ENCODE results near the gene PRKG1. TPM values are rescaled to one million over a fixed set of nuclear protein-coding genes. Genes with fewer than 3 reads are reported as not detected.
"Not testable (repeated sequence)": the region's sequence is repeated elsewhere in the genome, so short reads cannot be mapped to it uniquely, and the experiment has no call there.

The PRKG1 gene
- total and polyA plus RNA-seq, 2 donors (not counting 1 experiment from before 2014, with no cell fraction given) = not detected

DNA sequence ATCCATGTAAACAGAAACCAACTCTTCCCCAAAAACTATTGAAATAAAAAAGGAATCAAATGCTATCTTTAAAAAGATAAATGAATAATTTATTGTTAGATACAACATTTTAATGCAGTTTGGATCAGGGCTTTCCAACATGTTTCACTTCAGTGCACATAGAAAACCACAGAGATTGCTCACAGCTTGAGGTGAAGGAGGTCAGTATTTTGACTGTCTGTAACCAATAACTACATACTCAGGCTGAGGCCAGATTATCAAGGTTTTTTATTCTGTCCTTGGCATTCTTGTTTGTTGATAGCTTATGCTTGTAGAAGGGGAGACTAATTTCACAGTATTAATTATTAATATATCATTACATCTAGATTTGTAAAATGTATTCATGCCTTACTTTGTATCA, 195.5 kb downstream of the PRKG1 start:
- intact Hi-C loops (cut with micrococcal nuclease) = no loop called here
- Histone ChIP-seq H2AFZ (ENCODE audit: insufficient read depth, low read depth, low read length, poor library complexity, severe bottlenecking) (no peak overlapping the region), H3K36me3 (replicated peaks in 1 of 2; ENCODE audit: control extremely low read depth in 1 of 2, control insufficient read depth in 1 of 2, extremely low read depth in 1 of 2, insufficient read depth in 2 of 2, low read length in 1 of 2) (no peaks in the 10 kb centered on the region), H3K4me1 (ENCODE audit: control insufficient read depth in 2 of 2, insufficient read depth in 2 of 2, low read length in 2 of 2) (no peaks in the 10 kb centered on the region), H3K4me2 (replicated peaks; ENCODE audit: low read depth, low read length, poor library complexity, severe bottlenecking) (no peak overlapping the region), H3K4me3 (ENCODE audit: control extremely low read depth in 1 of 5, extremely low read depth in 1 of 5, insufficient read depth in 1 of 5, low read depth in 2 of 5, low read length in 4 of 5) (no peak overlapping the region), H3K9ac (ENCODE audit: low read length) (no peak overlapping the region), H3K9me3 (ENCODE audit: control extremely low read depth in 1 of 3, control insufficient read depth in 2 of 3, insufficient read depth in 1 of 3, low read length in 2 of 3) (no peaks in the 10 kb centered on the region), H3K27me3 (replicated peaks in 1 of 4; ENCODE audit: control extremely low read depth in 1 of 4, control insufficient read depth in 3 of 4, insufficient read depth in 4 of 4, low read length in 3 of 4) (no peaks in the 10 kb centered on the region), H3K27ac (ENCODE audit: low read length in 2 of 2) (no peak overlapping the region), H3K79me2 (ENCODE audit: control insufficient read depth, insufficient read depth, low read length) (no peaks in the 10 kb centered on the region), H4K20me1 (ENCODE audit: control insufficient read depth, insufficient read depth, low read length, poor library complexity, severe bottlenecking) (no peaks in the 10 kb centered on the region)
- no peaks in the 10 kb centered on the region for H3K27me3 Mint-ChIP-seq
- H3K4me3 Mint-ChIP-seq = no peak overlapping the region
- POLR2A ChIA-PET = no interaction called here
- DNase-seq (no peak), ATAC-seq (ENCODE audit: low read depth) (no peak)
- CTCF ChIA-PET = no interaction called here
- H3K9me3 Mint-ChIP-seq (ENCODE audit: insufficient read depth) = no peaks in the 10 kb centered on the region
- no peak overlapping the region for H3K27ac Mint-ChIP-seq
- H3K4me1 Mint-ChIP-seq = no peaks in the 10 kb centered on the region
- TF ChIP-seq, protein P1, sequence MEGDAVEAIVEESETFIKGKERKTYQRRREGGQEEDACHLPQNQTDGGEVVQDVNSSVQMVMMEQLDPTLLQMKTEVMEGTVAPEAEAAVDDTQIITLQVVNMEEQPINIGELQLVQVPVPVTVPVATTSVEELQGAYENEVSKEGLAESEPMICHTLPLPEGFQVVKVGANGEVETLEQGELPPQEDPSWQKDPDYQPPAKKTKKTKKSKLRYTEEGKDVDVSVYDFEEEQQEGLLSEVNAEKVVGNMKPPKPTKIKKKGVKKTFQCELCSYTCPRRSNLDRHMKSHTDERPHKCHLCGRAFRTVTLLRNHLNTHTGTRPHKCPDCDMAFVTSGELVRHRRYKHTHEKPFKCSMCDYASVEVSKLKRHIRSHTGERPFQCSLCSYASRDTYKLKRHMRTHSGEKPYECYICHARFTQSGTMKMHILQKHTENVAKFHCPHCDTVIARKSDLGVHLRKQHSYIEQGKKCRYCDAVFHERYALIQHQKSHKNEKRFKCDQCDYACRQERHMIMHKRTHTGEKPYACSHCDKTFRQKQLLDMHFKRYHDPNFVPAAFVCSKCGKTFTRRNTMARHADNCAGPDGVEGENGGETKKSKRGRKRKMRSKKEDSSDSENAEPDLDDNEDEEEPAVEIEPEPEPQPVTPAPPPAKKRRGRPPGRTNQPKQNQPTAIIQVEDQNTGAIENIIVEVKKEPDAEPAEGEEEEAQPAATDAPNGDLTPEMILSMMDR (IDR thresholded peaks at IDR 0.05) = no peak
- TF ChIP-seq EZH2 (IDR thresholded peaks at IDR 0.05; ENCODE audit: borderline replicate concordance, insufficient read depth, low read depth, low read length, poor library complexity, severe bottlenecking) = no peak

DNA sequence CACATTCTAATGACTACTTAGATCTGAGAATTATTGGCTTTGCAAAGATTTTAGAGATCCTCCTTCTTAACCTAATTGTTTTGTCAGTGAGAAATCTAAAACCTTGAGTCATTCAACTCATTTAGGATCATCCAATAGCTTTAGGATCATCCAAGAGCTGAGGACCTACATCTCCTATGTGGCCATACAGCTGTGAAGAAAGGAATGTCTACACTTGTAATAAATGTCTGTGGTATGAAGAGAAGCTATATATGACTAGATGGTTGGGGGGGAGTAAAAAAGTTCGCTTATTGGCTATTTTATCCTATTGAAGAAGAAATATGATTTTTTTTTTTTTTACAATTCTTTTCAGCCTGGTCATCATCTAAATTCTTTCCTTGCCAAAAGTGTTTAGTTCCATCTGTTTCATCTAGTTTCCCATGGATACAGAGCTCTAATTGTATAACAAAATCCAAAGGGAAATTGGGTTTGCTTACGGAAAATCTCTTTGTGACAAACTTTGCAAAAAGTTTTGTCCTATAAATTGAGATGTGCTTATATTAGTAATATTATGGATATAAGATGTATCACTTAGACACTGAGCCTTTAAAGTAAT, 196.7 kb downstream of the PRKG1 start:
- Mint-ChIP-seq H3K27ac (no peak overlapping the region), H3K4me1 (no peaks in the 10 kb centered on the region), H3K27me3 (no peaks in the 10 kb centered on the region), H3K9me3 (ENCODE audit: insufficient read depth) (no peaks in the 10 kb centered on the region), H3K4me3 (no peak overlapping the region)
- no peaks in the 10 kb centered on the region for H3K79me2 ChIP-seq (ENCODE audit: control insufficient read depth, insufficient read depth, low read length)
- H3K9me3 ChIP-seq (ENCODE audit: control extremely low read depth in 1 of 3, control insufficient read depth in 2 of 3, insufficient read depth in 1 of 3, low read length in 2 of 3) = no peaks in the 10 kb centered on the region
- no peaks in the 10 kb centered on the region for H3K4me1 ChIP-seq (ENCODE audit: control insufficient read depth in 2 of 2, insufficient read depth in 2 of 2, low read length in 2 of 2)
- no peaks in the 10 kb centered on the region for H3K27me3 ChIP-seq (replicated peaks in 1 of 4; ENCODE audit: control extremely low read depth in 1 of 4, control insufficient read depth in 3 of 4, insufficient read depth in 4 of 4, low read length in 3 of 4)
- POLR2A ChIA-PET = no interaction called here
- TF ChIP-seq EZH2 (IDR thresholded peaks at IDR 0.05; ENCODE audit: borderline replicate concordance, insufficient read depth, low read depth, low read length, poor library complexity, severe bottlenecking) = no peak
- TF ChIP-seq, protein P1 (IDR thresholded peaks at IDR 0.05) = no peak
- H3K4me3 ChIP-seq (ENCODE audit: control extremely low read depth in 1 of 5, extremely low read depth in 1 of 5, insufficient read depth in 1 of 5, low read depth in 2 of 5, low read length in 4 of 5) = no peak overlapping the region
- no peak overlapping the region for H3K9ac ChIP-seq (ENCODE audit: low read length)
- no peak overlapping the region for H2AFZ ChIP-seq (ENCODE audit: insufficient read depth, low read depth, low read length, poor library complexity, severe bottlenecking)
- DNase-seq (no peak), ATAC-seq (ENCODE audit: low read depth) (no peak)
- no peaks in the 10 kb centered on the region for H4K20me1 ChIP-seq (ENCODE audit: control insufficient read depth, insufficient read depth, low read length, poor library complexity, severe bottlenecking)
- no CpG with 5 or more reads among the region's 2 CpGs for WGBS (ENCODE audit: insufficient coverage)
- no peak overlapping the region for H3K4me2 ChIP-seq (replicated peaks; ENCODE audit: low read depth, low read length, poor library complexity, severe bottlenecking)
- intact Hi-C loops (cut with micrococcal nuclease) = no loop called here
- CTCF ChIA-PET = no interaction called here
- no peaks in the 10 kb centered on the region for H3K36me3 ChIP-seq (replicated peaks in 1 of 2; ENCODE audit: control extremely low read depth in 1 of 2, control insufficient read depth in 1 of 2, extremely low read depth in 1 of 2, insufficient read depth in 2 of 2, low read length in 1 of 2)
- H3K27ac ChIP-seq (ENCODE audit: low read length in 2 of 2) = no peak overlapping the region

DNA sequence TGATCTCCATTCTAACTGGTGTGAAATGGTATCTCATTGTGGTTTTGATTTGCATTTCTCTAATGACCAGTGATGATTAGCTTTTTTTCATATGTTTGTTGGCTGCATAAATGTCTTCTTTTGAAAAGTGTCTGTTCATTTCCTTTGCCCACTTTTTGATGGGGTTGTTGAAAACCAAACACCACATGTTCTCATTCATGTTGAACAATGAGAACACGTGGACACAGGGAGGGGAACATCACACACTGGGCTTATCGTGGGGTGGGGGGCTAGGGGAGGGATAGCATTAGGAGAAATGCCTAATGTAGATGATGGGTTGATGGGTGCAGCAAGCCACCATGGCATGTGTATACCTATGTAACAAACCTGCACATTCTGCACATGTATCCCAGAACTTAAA, 197.8 kb downstream of the PRKG1 start:
- H2AFZ ChIP-seq (ENCODE audit: insufficient read depth, low read depth, low read length, poor library complexity, severe bottlenecking); DNase-seq; H3K27ac ChIP-seq (ENCODE audit: low read length in 2 of 2); H3K4me3 ChIP-seq (ENCODE audit: control extremely low read depth in 1 of 5, extremely low read depth in 1 of 5, insufficient read depth in 1 of 5, low read depth in 2 of 5, low read length in 4 of 5); H3K27ac Mint-ChIP-seq; H3K4me3 Mint-ChIP-seq; H3K4me2 ChIP-seq (replicated peaks; ENCODE audit: low read depth, low read length, poor library complexity, severe bottlenecking); H3K9ac ChIP-seq (ENCODE audit: low read length); POLR2A ChIA-PET; H3K79me2 ChIP-seq (ENCODE audit: control insufficient read depth, insufficient read depth, low read length); H3K9me3 Mint-ChIP-seq (ENCODE audit: insufficient read depth); H3K9me3 ChIP-seq (ENCODE audit: control extremely low read depth in 1 of 3, control insufficient read depth in 2 of 3, insufficient read depth in 1 of 3, low read length in 2 of 3); H4K20me1 ChIP-seq (ENCODE audit: control insufficient read depth, insufficient read depth, low read length, poor library complexity, severe bottlenecking); H3K27me3 Mint-ChIP-seq; H3K27me3 ChIP-seq (replicated peaks in 1 of 4; ENCODE audit: control extremely low read depth in 1 of 4, control insufficient read depth in 3 of 4, insufficient read depth in 4 of 4, low read length in 3 of 4); CTCF ChIA-PET; intact Hi-C loops (cut with micrococcal nuclease); H3K4me1 ChIP-seq (ENCODE audit: control insufficient read depth in 2 of 2, insufficient read depth in 2 of 2, low read length in 2 of 2); H3K36me3 ChIP-seq (replicated peaks in 1 of 2; ENCODE audit: control extremely low read depth in 1 of 2, control insufficient read depth in 1 of 2, extremely low read depth in 1 of 2, insufficient read depth in 2 of 2, low read length in 1 of 2); ATAC-seq (ENCODE audit: low read depth); H3K4me1 Mint-ChIP-seq: not testable (repeated sequence)
- WGBS (ENCODE audit: insufficient coverage) = no CpG with 5 or more reads among the region's 2 CpGs

Measured in B cell (primary cell).